Activated T-helper 2 cell treated with anti-CD3 and anti-CD28 coated beads, Interferon-gamma antibody, Interleukin-2, Interleukin-4, amounts not matched to agents 10 μg/mL and 5 μg/mL and 100 μg/mL, durations not matched to agents 14 hours and 24 hours and 36 hours (primary cell): ENCODE data around the gene SRD5A1. TPM values are rescaled to one million over a fixed set of nuclear protein-coding genes. Genes with fewer than 3 reads are reported as not detected.

Experiments used
- DNase-seq: peaks from one replicate; pipeline ENCODE4 v3.0.0; 2021; ENCODE audit warnings: low spot score
- H3K27ac Mint-ChIP-seq: one replicate; pipeline ENCODE4 v1.8.0; 2021; ENCODE audit warnings: mixed read lengths
- H3K27me3 Mint-ChIP-seq: one replicate; pipeline ENCODE4 v1.8.0; 2021; ENCODE audit warnings: low read depth, mixed read lengths
- H3K36me3 Mint-ChIP-seq: one replicate; pipeline ENCODE4 v1.8.0; 2021; ENCODE audit warnings: low read depth, mixed read lengths
- H3K4me1 Mint-ChIP-seq: one replicate; pipeline ENCODE4 v1.8.0; 2021; ENCODE audit warnings: low read depth, mixed read lengths
- H3K4me3 Mint-ChIP-seq: one replicate; pipeline ENCODE4 v1.8.0; 2021; ENCODE audit warnings: low read depth, mild to moderate bottlenecking, moderate library complexity, mixed read lengths
- H3K9me3 Mint-ChIP-seq: one replicate; pipeline ENCODE4 v1.8.0; 2021; ENCODE audit warnings: mixed read lengths
- intact Hi-C: fragments of 100-400 bp; cut with micrococcal nuclease; formaldehyde crosslinking; loops from one replicate; pipeline ENCODE4 v1.15.1; 2023
- total RNA-seq: library from RNA; stranded (reverse); gene quantifications from 2 replicates; pipeline ENCODE4 v1.2.3, GENCODE V29; 2022

The SRD5A1 gene
- total RNA-seq, 1 donor from 2014 or later: 16.0 TPM

GRCh38 chr5:6704361-6704851, 71.2 kb downstream of the SRD5A1 start:
- no peak for DNase-seq
- H3K36me3 Mint-ChIP-seq: no peaks in the 10 kb centered on the region
- peaks cover 9% of the 10 kb centered on the region for H3K27me3 Mint-ChIP-seq
- H3K9me3 Mint-ChIP-seq: no peaks in the 10 kb centered on the region
- intact Hi-C loops: no loop called here
- H3K4me1 Mint-ChIP-seq: peaks cover 17% of the 10 kb centered on the region
- H3K27ac Mint-ChIP-seq: no peak overlapping the region
- H3K4me3 Mint-ChIP-seq: no peak overlapping the region

DNA sequence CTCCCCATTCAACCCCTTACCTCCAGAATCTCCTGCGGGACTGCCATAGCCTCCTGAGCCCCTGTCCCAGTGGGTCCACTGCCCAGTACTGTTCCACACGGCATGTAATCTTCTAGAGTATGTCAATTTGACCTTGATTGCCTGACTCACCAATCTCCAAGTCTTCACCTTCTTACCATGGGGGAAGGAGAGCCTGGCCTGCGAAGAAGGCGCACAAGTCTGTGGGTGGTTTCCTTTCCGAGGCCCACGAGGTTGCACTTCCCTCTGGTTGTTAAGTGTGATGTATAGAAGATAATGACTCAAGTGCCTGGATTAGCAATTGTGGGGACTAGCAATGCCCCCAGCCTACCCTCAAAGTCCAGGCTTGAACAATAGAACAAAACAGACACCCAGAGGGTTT, 71.8 kb downstream of the SRD5A1 start:
- intact Hi-C loops: no loop called here
- Mint-ChIP-seq H3K27me3 (peaks cover 6% of the 10 kb centered on the region), H3K9me3 (no peaks in the 10 kb centered on the region), H3K4me3 (no peak overlapping the region), H3K4me1 (peaks cover 17% of the 10 kb centered on the region), H3K27ac (no peak overlapping the region), H3K36me3 (no peaks in the 10 kb centered on the region)
- no peak for DNase-seq

DNA sequence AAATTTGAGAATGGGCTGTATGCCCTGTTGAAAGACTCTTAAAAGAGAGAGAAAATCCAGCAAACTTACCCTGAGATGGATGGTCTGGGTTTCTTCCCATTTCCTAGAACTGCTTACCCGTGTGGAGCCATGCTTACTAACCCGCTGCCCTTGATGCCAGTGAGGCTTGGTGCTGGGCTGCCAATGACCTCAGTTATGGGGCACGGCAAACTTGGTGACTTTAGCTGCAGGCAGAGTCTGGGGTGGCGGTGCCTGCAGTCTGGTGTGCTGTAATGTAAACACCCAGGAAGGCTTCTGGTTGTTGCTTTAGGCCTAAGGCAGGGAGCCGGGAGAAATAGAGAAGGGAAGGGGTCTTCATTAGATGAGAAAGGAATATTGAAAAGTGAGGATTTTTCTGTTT, 72.7 kb downstream of the SRD5A1 start:
- DNase-seq: no peak
- H3K9me3 Mint-ChIP-seq: no peaks in the 10 kb centered on the region

DNA sequence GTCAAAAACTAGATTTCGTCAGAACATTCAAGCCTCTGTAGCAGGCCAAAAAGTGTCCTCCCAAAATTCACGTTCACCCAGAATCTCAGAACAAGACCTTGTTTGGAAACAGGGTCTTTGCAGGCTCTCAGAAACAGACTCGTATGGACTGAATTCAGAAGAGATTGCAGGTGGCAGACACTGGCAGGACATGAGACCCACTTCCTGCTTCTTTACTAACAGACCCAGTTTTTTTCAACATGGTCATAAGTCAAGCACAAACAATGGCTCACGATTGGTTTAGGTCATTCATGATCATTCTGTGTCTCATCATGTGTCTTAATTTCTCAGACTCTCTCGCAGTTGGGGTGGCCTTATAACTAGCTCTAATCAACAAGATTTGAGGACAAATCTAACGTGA, 74.6 kb downstream of the SRD5A1 start:
- no peak for DNase-seq
- Mint-ChIP-seq H3K4me3 (no peak overlapping the region), H3K9me3 (no peaks in the 10 kb centered on the region), H3K27me3 (no peaks in the 10 kb centered on the region), H3K27ac (no peak overlapping the region), H3K36me3 (no peaks in the 10 kb centered on the region), H3K4me1 (peaks cover 23% of the 10 kb centered on the region)
- intact Hi-C loops: no loop called here

More for the DNA sequence above, 72.7 kb downstream of the SRD5A1 start:
- no peak overlapping the region for H3K27ac Mint-ChIP-seq
- H3K4me1 Mint-ChIP-seq: peaks cover 17% of the 10 kb centered on the region
- no peak overlapping the region for H3K4me3 Mint-ChIP-seq
- no peaks in the 10 kb centered on the region for H3K36me3 Mint-ChIP-seq
- intact Hi-C loops: no loop called here
- no peaks in the 10 kb centered on the region for H3K27me3 Mint-ChIP-seq

DNA sequence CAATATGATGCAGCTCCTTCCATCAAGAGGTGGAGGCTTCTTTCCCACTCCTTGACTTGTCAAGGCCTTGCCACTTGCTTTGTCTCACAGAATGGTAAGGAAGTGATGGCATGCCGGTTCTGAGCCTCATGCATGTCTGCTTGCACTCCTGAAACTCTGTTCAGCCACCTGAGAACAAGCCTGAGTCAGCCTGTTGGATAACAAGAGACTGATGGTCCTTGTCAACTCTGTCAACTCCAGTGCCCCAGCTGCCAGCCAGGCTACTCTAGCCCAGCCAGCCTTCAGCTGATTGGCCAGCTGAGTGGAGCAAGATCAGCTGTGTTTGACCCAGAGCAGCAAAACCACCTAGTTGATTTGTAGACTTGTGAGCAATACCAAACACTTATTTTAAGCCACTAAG, 75.6 kb downstream of the SRD5A1 start:
- H3K9me3 Mint-ChIP-seq: no peaks in the 10 kb centered on the region
- no peaks in the 10 kb centered on the region for H3K36me3 Mint-ChIP-seq
- no peaks in the 10 kb centered on the region for H3K27me3 Mint-ChIP-seq
- H3K4me1 Mint-ChIP-seq: peaks cover 23% of the 10 kb centered on the region
- no peak overlapping the region for H3K4me3 Mint-ChIP-seq
- intact Hi-C loops: no loop called here
- DNase-seq: no peak
- H3K27ac Mint-ChIP-seq: no peak overlapping the region

DNA sequence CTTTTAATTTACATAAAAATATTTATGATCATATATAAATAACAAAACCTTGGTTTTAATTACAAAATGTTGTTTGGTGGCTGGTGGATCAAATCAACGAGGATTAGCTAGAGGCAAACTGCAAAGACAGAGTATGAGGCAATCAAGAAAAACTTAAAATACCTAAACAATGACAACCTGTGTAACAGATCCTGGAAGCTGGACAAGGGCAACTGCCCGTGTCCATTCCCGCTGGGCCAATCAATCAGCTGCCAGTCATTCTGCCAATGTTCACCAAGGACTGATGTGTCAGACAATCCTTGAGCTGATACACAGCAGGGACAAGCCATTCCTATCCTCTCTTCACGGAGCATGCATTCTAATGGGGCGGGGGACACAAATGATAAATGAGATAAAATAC, 76.8 kb downstream of the SRD5A1 start:
- Mint-ChIP-seq H3K9me3 (no peaks in the 10 kb centered on the region), H3K4me3 (no peak overlapping the region), H3K27me3 (no peaks in the 10 kb centered on the region), H3K36me3 (peaks cover 3% of the 10 kb centered on the region), H3K4me1 (peaks cover 18% of the 10 kb centered on the region), H3K27ac (no peak overlapping the region)
- DNase-seq: no peak
- intact Hi-C loops: no loop called here

- peak overlapping the region; percentile 13 for H3K4me3 Mint-ChIP-seq
- H3K27me3 Mint-ChIP-seq: no peaks in the 10 kb centered on the region
- intact Hi-C loops: no loop called here
- H3K36me3 Mint-ChIP-seq: peaks cover 7% of the 10 kb centered on the region
- no peak overlapping the region for H3K27ac Mint-ChIP-seq
- peaks cover 20% of the 10 kb centered on the region for H3K4me1 Mint-ChIP-seq
- no peaks in the 10 kb centered on the region for H3K9me3 Mint-ChIP-seq
- DNase-seq: no peak
These were observed 77.5 kb downstream of the SRD5A1 start for GRCh38 chr5:6710551-6711318.

DNA sequence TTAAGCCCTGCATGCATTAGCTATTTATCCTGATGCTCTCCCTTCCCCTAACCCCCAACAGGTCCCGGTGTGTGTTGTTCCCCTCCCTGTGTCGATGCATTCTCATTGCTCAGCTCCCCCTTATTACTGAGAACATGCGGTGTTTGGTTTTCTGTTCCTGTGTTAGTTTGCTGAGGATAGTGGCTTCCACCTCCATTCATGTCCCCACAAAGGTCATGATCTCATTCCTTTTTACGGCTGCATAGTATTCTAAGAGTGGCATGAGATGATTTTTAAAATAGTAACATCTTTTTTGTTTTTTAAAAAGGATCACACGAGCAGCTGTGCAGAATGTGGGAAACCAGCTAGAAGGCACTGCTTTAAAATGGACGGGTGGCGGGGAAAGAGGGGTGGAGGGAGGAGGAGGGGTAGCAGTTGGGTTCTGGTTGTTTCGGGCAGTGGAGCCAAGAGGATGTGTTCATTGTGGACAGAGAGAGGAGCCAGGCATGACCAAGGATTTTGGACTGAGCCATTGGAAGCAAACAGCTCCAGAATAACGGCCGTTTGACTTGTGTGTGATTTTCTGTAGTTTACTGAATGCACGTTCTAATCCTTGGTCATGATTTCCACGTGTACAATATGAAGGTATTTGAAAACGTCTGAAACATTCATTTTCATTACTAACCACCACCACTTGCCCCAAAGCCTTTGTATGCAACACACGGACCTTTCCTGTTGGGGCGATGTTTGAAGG, 78.3 kb downstream of the SRD5A1 start:
- Mint-ChIP-seq H3K36me3 (peaks cover 15% of the 10 kb centered on the region), H3K27ac (peak overlapping the region; percentile 93), H3K4me3 (peak overlapping the region; percentile 86), H3K27me3 (no peaks in the 10 kb centered on the region), H3K4me1 (peaks cover 22% of the 10 kb centered on the region), H3K9me3 (no peaks in the 10 kb centered on the region)
- intact Hi-C loops: loop anchor here (2.0 kb wide), 3 partner anchors 25 to 333 kb away; partner anchors contain the start of gene MED10
- no peak for DNase-seq

DNA sequence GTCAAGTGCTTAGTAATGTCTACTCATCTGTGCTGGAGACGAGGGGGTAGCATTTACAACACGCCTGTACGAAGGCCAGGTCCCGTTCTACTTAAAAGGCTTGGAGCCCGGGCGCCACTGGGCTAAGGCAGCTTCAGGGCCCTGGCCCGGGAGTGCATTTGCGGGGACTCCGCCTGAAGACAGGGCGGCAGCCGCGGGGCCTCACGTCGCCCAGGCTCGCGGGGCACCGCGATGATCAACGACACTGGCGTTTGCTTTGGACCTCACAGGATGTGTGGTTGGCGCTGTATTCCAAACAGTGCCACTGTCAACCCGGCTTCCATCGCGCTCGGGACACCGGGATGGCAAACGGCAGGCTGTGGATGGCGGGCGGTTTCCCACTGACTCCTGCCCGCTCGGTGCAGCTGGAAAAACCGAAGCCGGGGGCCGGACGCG, 78.9 kb downstream of the SRD5A1 start:
- Mint-ChIP-seq H3K27me3 (no peaks in the 10 kb centered on the region), H3K27ac (peak overlapping the region; percentile 93), H3K4me1 (peaks cover 27% of the 10 kb centered on the region), H3K9me3 (no peaks in the 10 kb centered on the region), H3K36me3 (peaks cover 20% of the 10 kb centered on the region), H3K4me3 (peak overlapping the region; percentile 86)
- intact Hi-C loops: loop anchor here (2.0 kb wide), 3 partner anchors 25 to 333 kb away; partner anchors contain the start of gene MED10
- peak; percentile 46 for DNase-seq

- Mint-ChIP-seq H3K27me3 (no peaks in the 10 kb centered on the region), H3K36me3 (peaks cover 26% of the 10 kb centered on the region), H3K9me3 (no peaks in the 10 kb centered on the region), H3K4me3 (peak overlapping the region; percentile 86), H3K27ac (peak overlapping the region; percentile 93), H3K4me1 (peaks cover 32% of the 10 kb centered on the region)
- intact Hi-C loops: loop anchor here (1.0 to 2.0 kb wide), 5 partner anchors 24 to 1290 kb away; partner anchors contain the start of genes ICE1, MED10, NSUN2 and SRD5A1
- DNase-seq: peak; percentile 97
These were observed 79.5 kb downstream of the SRD5A1 start for GRCh38 chr5:6712577-6713273.

DNA sequence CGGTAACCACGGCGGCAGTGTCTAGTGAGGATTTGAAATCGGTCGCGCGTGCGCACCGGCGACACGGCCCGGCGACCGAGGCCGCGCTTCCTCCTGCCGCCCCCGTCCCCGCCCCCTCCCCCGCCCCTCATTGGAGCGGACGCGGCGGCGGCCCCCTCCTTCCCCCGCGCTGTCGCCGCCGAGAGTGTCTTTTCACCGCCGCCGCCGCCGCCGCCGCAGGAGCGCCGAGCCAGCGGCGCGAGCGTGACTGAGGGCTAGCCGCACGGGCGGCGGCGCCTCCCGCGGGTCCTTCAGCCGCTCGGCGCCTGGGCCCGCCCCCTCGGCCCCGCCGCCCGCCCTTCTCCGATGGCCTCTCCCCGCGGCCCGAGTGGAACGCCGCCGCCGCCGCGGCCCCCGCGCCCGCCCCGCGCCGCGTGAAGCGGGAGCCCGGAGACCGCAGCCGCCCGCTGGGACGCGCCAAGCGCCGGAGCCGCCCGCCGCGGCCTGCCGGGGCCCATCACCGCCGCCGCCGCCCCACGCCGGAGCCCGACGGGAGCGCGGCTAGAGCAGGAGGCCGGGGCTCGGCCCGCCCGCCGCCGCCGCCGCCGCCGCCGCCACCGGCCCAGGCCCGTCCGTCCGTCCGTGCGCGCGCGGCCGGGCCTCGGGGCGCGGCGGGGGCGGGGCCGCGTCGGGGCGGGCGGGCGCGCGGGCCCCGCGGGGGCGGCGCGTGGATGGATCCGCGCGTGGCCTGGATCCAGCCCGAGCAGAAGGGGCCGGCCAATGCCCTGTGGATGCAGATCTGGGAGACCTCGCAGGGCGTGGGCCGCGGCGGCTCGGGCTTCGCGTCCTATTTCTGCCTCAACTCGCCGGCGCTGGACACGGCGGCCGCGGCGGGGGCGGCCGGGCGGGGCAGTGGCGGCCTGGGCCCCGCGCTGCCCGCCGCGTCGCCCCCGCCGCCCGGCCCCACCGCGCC, 80.3 kb downstream of the SRD5A1 start, which contains the start of gene TENT4A:
Gene TENT4A (plus strand): TSS at position 159 of the 952 bp plus-strand sequence. CDS start 552 bp downstream, at position 711.
- H3K27ac Mint-ChIP-seq: peak within 1 kb of the TSS; percentile 93
- no peaks in the 10 kb centered on the region for H3K27me3 Mint-ChIP-seq
- no peaks in the 10 kb centered on the region for H3K9me3 Mint-ChIP-seq
- intact Hi-C loops: loop anchor here (1.0 to 2.0 kb wide), 5 partner anchors 23 to 1291 kb away; partner anchors contain the start of genes ICE1, MED10, NSUN2 and SRD5A1
- no peak for DNase-seq
- H3K4me1 Mint-ChIP-seq: peaks cover 38% of the 10 kb centered on the region
- H3K36me3 Mint-ChIP-seq: peaks cover 32% of the 10 kb centered on the region
- peak within 1 kb of the TSS; percentile 86 for H3K4me3 Mint-ChIP-seq
